ENCODE results near the gene ATP1B3.

Gene ATP1B3

DNA sequence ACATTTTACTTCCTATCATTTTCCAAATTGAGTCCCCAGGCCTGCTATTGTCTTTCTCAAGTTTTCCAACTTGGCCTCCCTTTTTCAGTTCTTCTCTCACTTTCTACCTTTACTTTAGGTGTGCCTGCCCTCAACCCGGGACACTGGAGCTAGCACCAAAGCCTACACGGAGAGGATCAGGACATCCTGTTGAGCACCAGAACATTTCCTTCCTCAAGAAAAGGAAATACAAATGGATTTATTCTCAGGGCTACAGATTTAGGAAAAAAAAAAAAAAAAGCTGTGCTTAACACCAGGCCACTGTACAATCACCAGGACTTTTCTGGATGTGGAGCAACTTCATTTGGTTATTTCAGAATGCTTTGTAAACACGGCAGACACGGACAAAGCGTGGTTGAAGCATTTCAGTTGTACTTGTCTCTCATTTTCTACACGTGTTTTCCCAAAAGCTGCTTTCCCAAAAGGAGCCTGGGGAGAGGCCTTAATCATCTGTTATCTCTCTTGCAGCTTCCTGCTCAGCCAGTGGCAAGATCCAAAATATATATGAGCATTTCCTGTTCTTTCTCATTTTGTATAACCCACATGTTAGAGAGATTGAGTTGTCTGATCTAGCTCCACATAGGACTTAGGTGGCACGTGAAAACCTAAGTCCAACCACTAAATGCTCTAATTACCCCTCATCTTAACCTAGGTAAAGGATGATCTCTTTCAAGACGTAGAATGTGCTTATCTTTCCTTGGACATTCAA lies 15.5 kb upstream of the ATP1B3 start:
- DNase-seq (ENCODE audit: low spot score), result no peak
- TF ChIP-seq, protein P1, sequence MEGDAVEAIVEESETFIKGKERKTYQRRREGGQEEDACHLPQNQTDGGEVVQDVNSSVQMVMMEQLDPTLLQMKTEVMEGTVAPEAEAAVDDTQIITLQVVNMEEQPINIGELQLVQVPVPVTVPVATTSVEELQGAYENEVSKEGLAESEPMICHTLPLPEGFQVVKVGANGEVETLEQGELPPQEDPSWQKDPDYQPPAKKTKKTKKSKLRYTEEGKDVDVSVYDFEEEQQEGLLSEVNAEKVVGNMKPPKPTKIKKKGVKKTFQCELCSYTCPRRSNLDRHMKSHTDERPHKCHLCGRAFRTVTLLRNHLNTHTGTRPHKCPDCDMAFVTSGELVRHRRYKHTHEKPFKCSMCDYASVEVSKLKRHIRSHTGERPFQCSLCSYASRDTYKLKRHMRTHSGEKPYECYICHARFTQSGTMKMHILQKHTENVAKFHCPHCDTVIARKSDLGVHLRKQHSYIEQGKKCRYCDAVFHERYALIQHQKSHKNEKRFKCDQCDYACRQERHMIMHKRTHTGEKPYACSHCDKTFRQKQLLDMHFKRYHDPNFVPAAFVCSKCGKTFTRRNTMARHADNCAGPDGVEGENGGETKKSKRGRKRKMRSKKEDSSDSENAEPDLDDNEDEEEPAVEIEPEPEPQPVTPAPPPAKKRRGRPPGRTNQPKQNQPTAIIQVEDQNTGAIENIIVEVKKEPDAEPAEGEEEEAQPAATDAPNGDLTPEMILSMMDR (IDR thresholded peaks at IDR 0.05; ENCODE audit: extremely low read depth, missing control alignments), result no peak

DNA sequence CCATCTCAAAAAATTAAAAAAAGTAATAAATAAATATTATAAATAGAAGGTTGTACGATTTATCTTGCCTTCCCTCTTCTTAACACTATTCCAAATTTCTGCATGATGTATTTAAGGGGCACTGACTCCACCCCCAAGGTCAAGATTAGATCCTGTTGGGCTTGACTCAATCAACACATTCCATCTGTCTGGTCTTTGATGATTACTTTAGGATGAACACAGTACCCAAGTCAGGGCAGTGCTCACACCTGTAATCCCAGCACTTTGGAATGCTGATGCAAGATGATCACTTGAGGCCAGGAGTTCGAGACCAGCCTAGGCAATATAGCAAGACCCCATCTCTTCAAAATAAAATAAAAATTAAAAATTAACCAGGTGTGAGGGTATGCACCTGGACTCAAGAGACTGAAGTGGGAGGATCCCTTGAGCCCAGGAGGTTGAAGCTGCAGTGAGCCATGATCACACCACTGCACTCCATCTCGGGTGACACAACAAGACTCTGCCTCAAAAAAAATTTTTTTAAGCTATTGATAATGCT lies 14.1 kb upstream of the ATP1B3 start:
- DNase-seq (ENCODE audit: low spot score), result no peak
- TF ChIP-seq, protein P1 (IDR thresholded peaks at IDR 0.05; ENCODE audit: extremely low read depth, missing control alignments), result no peak

DNA sequence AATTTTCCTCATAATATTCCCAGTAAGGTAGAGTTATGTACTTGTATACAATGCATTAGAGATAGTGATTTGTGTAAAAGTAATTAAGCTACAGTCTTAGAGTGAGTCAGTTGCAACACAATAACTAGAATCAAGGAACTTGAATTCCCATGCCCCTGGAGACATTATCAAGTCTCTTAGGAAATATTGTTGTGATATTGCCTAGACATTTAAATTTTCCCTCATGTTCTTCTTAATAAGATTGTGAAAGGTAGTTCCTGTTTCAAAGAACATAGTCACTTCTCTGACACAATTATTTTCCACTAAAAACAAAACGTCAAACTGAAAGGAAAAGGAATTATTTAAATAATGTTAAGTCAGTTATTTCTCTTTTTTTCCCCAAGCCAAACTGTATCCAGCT lies 13.0 kb upstream of the ATP1B3 start:
- TF ChIP-seq, protein P1 (IDR thresholded peaks at IDR 0.05; ENCODE audit: extremely low read depth, missing control alignments), result no peak
- no peak for DNase-seq (ENCODE audit: low spot score)

DNA sequence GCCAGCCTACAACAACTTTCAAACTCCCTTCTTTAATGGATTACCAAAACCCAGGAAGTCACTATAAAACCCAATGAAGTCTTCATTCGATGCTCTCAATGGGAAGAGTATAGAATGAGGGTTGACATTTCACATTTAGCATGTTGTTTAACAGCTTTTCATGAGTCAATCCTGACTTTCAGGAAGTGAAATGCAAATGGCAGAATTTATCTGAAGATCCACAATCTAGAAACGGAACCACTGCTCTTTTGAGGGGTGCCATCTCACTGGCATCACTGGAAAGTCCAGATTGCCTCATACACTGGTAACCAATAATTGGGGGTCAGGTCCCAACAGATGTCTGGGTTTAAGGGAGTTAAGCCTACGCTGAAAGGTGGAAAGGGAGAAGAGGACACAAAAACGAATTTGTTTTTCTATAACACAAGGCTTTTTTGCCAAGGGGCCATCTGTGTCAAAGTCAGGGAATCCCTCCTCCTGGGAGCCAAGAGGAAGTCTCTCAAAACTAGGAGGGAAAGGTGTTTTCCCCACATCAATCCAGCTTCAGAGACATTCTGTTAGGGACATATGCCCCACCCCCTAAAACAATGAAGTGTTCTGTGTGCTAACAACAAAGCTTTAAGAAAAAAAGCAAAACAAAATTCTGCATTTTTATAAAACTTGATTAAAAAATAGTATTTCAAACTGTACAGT lies 12.0 kb upstream of the ATP1B3 start:
- TF ChIP-seq, protein P1 (IDR thresholded peaks at IDR 0.05; ENCODE audit: extremely low read depth, missing control alignments), result no peak
- no peak for DNase-seq (ENCODE audit: low spot score)

DNA sequence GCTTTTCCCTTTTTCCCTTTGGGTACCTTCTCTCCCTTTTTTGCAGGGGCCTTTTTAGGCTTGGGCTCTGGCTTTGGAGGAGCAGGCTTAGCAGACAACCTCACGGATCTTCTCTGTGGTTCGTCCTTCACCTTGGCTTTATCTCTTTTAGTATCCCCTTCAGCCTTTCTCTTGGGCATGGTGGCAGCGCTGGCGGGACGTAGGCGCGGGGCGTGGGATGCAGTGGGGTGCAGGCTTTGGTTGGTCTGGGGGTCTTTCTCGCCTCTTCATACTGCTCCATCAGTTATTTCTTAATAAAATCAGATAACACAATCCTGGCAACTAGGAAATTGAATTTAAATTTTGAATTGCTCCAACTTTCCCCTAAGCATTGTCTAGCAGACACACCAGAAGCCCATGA lies 11.3 kb upstream of the ATP1B3 start:
- TF ChIP-seq, protein P1 (IDR thresholded peaks at IDR 0.05; ENCODE audit: extremely low read depth, missing control alignments), result no peak
- no peak for DNase-seq (ENCODE audit: low spot score)

DNA sequence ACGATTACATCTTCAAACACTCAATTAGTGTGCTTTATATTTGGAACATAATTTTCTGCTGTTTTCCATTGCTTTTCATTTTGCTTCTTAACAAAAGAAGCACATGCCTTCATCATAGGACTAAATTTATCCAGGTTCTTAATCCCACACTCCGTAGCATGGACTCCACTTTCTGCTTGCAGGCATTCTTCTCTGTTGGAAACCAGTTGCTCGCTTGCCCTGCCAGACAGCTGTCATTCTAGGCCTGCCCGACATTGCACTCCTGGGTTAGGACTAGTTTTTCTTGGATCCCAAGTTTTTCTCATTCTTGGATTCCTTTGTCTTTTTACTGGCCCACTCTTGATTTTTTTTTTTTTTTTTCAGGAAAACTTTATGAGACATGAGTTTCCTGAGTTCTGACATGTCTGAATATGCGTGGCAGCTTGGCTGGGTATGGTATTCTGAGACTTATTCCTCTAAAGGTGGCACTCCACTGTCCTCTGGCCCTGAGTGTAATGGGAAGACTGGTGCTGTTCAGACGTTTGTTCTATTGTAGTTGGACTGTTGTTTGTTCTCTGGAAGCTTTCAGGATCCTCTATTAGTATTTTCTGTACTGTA lies 6.3 kb upstream of the ATP1B3 start:
- no peak for DNase-seq (ENCODE audit: low spot score)
- TF ChIP-seq, protein P1 (IDR thresholded peaks at IDR 0.05; ENCODE audit: extremely low read depth, missing control alignments), result no peak

DNA sequence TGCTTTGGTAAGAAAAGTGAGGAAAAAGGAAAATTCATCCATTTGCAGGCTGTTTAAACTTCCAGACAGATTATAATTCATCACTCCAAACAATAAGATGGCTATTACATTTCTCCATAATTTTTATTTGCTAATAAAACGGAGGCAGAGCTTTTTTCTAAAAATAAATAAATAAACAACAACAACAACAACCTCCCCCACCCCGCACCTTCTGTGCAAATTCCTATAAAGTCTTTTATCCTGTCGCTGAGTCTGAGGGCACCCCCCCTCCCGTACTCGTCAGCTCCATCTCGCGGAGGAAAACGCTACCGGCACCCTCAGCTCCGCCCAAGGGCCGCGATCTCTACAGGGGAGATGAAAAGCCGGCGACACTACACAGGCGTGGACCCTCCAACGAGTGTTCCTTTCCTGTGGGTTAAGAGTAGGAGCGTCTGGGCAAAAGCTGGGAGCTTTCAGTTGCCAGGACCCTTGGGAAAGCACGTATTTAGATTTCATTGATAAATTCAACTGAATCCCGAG lies 1.0 kb upstream of the ATP1B3 start:
- TF ChIP-seq, protein P1 (IDR thresholded peaks at IDR 0.05; ENCODE audit: extremely low read depth, missing control alignments), result peak; percentile 76
- peak; percentile 86 for DNase-seq (ENCODE audit: low spot score)

Data from GM20000 (cell line).